DOHH2 (cell line): ENCODE data around the gene RBL2.

Experiments used
- EZH2phosphoT487 ChIP-seq: fragments of 200-600 bp; sonication (generic); IDR thresholded peaks from 2 replicates; pipeline ENCODE4 v1.6.1; 2017; ENCODE audit warnings: borderline replicate concordance, mild to moderate bottlenecking, antibody characterized with exemption, low read length, moderate library complexity, mixed read lengths
- TF ChIP-seq, protein P1 (sequence below): fragments of 200-600 bp; sonication (generic); IDR thresholded peaks from one replicate; pipeline ENCODE4 v1.5.1; 2014; ENCODE audit warnings: antibody characterized with exemption, mild to moderate bottlenecking, low read depth, low read length; ENCODE audit not compliant: poor library complexity, severe bottlenecking

DNA sequence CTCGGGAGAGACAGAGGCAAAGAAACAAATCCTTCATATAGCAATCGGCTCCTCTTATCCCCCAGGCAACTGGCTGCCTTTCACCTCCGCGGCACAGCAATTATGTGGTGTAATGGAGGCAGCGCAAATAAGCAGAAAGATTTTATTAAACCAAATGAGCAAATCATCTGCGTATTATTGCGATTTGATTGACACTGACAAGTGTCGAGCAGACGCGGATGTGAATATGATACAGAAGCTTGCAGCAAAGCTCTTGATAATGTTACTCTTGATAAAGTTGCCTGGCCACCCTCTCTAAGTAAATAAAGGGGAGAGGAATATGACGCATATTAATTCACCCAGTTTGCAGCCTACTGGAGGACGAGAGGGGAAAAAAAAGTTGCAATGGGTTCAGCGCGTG is 95.2 kb downstream of the RBL2 start:
- TF ChIP-seq, protein P1, sequence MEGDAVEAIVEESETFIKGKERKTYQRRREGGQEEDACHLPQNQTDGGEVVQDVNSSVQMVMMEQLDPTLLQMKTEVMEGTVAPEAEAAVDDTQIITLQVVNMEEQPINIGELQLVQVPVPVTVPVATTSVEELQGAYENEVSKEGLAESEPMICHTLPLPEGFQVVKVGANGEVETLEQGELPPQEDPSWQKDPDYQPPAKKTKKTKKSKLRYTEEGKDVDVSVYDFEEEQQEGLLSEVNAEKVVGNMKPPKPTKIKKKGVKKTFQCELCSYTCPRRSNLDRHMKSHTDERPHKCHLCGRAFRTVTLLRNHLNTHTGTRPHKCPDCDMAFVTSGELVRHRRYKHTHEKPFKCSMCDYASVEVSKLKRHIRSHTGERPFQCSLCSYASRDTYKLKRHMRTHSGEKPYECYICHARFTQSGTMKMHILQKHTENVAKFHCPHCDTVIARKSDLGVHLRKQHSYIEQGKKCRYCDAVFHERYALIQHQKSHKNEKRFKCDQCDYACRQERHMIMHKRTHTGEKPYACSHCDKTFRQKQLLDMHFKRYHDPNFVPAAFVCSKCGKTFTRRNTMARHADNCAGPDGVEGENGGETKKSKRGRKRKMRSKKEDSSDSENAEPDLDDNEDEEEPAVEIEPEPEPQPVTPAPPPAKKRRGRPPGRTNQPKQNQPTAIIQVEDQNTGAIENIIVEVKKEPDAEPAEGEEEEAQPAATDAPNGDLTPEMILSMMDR: no peak
- no peak for TF ChIP-seq EZH2phosphoT487
